Measurements from ENCODE around the gene USP1. TPM values are rescaled to one million over a fixed set of nuclear protein-coding genes. Genes with fewer than 3 reads are reported as not detected.

The USP1 gene
- total RNA-seq, 1 experiment from 2014 or later = 106 TPM

DNA sequence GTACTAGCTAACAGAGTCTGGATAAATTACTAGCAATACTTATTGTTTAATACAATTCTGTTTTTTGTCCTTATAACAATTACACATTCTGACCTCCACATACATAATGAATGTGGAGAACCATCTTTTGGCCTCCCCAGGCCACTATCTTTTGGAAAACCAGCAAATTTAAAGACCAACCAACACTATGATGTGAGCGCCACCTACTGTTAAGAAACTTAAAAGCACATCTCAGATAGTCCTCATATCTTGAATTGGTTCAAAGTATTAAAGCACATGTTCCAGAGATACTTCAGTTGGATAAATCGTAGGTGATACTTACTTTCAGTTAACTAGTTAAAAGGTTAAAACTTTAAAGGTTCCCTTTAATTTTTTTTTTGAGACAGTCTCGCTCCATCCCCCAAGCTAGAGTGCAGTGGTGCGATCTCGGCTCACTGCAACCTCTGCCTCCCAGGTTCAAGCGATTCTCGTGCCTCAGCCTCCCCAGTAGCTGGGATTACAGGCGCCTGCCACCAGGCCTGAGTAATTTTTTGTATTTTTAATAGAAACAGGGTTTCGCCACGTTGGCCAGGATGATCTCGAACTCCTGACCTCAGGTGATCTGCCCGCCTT, 29.3 kb upstream of the USP1 start:
- Histone ChIP-seq H3K27ac (no peak overlapping the region), H3K9me3 (replicated peaks) (no peaks in the 10 kb centered on the region), H3K27me3 (replicated peaks) (no peaks in the 10 kb centered on the region), H3K36me3 (no peaks in the 10 kb centered on the region), H3K4me3 (no peak overlapping the region), H3K4me1 (replicated peaks) (no peaks in the 10 kb centered on the region)
- DNase-seq (ENCODE audit: low read depth in 1 of 2, low spot score in 2 of 2) = peak in 1 of 2 experiments; percentile 54

DNA sequence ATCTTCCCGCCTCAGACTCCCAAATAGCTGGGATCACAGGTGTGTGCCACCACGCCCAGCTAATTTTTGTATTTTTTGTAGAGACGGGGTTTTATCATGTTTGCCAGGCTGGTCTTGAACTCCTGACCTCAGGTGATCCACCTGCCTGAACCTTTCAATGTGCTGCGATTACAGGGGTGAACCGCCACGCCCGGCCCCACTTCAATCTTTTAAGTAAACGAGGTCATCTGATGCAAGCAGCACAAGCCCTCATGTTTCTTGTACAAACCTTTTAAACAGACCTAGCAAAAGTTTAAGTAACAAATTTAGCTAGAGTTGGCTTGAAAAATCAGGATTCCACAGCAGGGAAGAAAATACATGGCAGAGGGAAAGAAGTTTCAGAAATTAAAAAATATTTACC, 21.2 kb upstream of the USP1 start:
- peaks cover 10% of the 10 kb centered on the region for H3K4me1 ChIP-seq (replicated peaks)
- no peaks in the 10 kb centered on the region for H3K36me3 ChIP-seq
- DNase-seq (ENCODE audit: low read depth in 1 of 2, low spot score in 2 of 2) = no peak
- H3K4me3 ChIP-seq = no peak overlapping the region
- H3K9me3 ChIP-seq (replicated peaks) = no peaks in the 10 kb centered on the region
- no peak overlapping the region for H3K27ac ChIP-seq
- H3K27me3 ChIP-seq (replicated peaks) = no peaks in the 10 kb centered on the region

DNA sequence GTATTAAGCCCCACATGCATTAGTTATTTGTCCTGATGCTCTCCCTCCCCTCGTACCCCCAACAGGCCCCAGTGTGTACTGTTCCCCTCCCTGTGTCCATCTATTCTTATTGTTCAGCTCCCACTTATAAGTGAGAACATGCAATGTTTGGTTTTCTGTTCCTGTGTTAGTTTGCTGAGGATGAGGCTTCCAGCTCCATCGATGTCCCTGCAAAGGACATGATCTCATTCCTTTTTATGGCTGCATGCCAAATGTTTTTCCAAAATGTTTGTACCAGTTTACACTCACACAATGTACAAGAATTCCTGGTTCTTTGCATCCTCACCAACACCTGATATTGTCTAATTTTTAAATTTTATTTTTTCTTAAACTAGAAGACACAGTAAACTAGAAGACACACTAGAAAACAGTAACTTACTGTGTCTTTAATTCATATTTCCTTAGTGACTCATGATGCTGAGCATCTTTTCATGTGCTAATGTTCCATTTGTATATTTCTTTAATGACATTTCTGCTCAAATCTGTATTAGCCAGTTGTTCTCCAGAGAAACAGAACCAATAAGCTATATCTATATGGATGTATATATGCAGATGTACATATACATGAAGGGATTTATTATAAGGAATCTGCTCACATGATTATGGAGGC, 19.4 kb upstream of the USP1 start:
- Histone ChIP-seq H3K4me3 (no peak overlapping the region), H3K9me3 (replicated peaks) (no peaks in the 10 kb centered on the region), H3K27me3 (replicated peaks) (no peaks in the 10 kb centered on the region), H3K27ac (no peak overlapping the region), H3K36me3 (no peaks in the 10 kb centered on the region), H3K4me1 (replicated peaks) (peaks cover 10% of the 10 kb centered on the region)
- DNase-seq (ENCODE audit: low read depth in 1 of 2, low spot score in 2 of 2) = peak in 1 of 2 experiments; percentile 21

DNA sequence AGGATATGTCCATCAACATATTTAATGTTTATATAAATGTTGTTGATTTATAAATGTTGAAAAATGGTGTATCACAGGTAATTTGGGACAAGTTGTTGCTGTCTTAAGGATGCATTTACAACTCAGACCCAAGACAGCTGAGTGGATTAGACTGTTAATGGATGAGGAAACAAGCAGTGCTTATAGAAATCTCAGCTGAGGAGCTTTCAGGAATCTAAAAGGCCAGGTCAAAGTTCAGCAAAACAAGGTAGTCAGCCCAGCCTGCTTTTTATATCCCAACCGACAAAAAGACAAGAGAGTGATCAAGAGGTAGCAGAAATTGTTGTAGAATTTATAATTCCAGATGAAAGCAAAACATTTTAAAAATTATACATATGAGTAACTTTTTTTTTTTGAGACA, 16.6 kb upstream of the USP1 start:
- H3K4me3 ChIP-seq = no peak overlapping the region
- no peak overlapping the region for H3K27ac ChIP-seq
- H3K36me3 ChIP-seq = no peaks in the 10 kb centered on the region
- no peak for DNase-seq (ENCODE audit: low read depth in 1 of 2, low spot score in 2 of 2)
- peaks cover 15% of the 10 kb centered on the region for H3K4me1 ChIP-seq (replicated peaks)
- H3K9me3 ChIP-seq (replicated peaks) = no peaks in the 10 kb centered on the region
- no peaks in the 10 kb centered on the region for H3K27me3 ChIP-seq (replicated peaks)

DNA sequence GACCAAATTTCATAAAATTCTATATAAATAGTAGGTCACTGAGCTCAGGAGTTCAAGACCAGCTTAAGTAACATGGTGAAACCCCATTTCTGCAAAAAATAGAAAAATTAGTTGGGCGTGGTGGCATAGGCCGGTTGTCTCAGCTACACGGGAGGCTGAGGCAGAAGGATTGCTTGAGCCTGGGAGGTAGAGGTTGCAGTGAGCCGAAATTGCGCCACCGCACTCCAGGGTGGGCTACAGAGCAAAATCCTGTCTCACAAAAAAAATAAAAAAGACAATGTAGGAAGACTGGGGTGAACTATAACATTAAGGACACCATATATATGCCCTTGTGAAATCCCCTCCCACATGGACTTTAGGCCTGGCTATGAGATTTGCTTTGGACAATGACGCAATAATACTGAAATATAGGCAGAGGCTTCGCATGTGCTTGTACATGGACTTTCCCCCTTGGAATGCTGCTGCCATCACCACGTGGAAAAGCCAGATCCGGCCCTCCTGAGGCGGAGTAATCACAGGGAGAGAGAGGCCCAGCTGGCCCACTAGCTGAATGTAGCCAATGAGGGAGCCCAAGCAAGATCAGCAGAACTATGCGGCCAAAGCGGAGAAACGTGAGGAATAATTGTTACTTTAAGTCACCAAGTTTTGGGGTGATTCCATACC, 13.1 kb upstream of the USP1 start:
- Histone ChIP-seq H3K36me3 (no peaks in the 10 kb centered on the region), H3K4me1 (replicated peaks) (peaks cover 5% of the 10 kb centered on the region), H3K27me3 (replicated peaks) (no peaks in the 10 kb centered on the region), H3K9me3 (replicated peaks) (no peaks in the 10 kb centered on the region), H3K27ac (no peak overlapping the region), H3K4me3 (no peak overlapping the region)
- DNase-seq (ENCODE audit: low read depth in 1 of 2, low spot score in 2 of 2) = no peak

DNA sequence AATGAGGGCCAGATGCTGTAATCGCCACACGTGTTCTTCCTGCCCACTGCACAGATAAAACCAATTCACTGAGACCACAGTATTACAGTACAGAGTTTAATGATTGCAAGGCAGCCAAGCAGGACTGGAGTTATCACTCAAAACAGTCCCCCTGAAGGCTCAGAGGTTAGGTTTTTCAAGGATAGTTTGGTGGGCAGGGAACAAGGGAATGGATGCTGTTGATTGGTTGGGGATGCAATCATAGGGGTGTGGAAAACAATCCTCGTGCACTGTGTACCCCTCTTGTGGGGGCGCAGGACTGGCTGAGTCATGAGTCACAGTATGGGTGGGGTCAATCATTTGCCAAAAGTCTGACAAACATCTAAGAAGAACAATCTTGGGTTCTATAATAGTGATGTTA, 12.4 kb upstream of the USP1 start:
- no peaks in the 10 kb centered on the region for H3K9me3 ChIP-seq (replicated peaks)
- H3K4me3 ChIP-seq = no peak overlapping the region
- H3K27me3 ChIP-seq (replicated peaks) = no peaks in the 10 kb centered on the region
- no peak overlapping the region for H3K27ac ChIP-seq
- H3K4me1 ChIP-seq (replicated peaks) = peaks cover 5% of the 10 kb centered on the region
- H3K36me3 ChIP-seq = no peaks in the 10 kb centered on the region
- no peak for DNase-seq (ENCODE audit: low read depth in 1 of 2, low spot score in 2 of 2)

DNA sequence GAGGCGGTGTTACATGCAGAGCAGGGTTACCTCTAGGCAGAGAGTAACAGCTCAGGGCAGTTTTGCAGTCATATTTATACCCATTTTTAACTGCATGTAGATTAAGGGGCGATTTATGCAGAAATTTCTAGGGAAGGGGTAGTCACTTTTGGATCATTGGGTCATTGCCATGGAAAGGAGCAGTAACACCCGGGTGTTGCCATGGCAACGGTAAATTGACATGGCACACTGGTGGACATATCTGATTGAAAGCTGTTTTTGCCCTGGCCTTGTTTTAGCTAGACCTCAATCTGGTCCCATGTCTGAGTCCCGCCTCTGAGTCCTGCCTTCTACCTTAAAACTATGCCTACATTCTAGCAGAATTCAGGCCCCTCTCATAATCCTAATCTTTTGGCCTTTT, 11.8 kb upstream of the USP1 start:
- Histone ChIP-seq H3K36me3 (no peaks in the 10 kb centered on the region), H3K4me3 (no peak overlapping the region), H3K9me3 (replicated peaks) (no peaks in the 10 kb centered on the region), H3K4me1 (replicated peaks) (peaks cover 5% of the 10 kb centered on the region), H3K27me3 (replicated peaks) (no peaks in the 10 kb centered on the region), H3K27ac (no peak overlapping the region)
- no peak for DNase-seq (ENCODE audit: low read depth in 1 of 2, low spot score in 2 of 2)

DNA sequence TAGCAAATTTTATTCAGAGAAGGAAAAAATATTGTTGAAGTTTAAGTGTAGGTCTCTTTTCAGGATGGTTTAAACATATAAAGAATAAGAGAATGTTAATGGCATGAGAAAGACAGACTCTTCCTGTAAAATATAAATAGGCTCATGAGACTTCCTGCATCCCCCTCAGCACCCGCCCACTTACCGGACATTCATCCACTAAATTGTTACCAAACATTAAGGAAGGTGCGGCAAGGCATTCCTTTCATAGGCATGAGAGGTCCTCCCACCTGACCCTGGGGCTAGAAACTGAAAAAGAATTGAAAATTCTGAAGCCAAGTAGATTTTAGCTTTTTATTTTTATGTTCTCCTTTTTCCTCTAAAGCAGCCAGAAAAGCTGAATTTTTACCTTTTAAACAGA, 10.6 kb upstream of the USP1 start:
- DNase-seq (ENCODE audit: low read depth in 1 of 2, low spot score in 2 of 2) = no peak
- Histone ChIP-seq H3K36me3 (no peaks in the 10 kb centered on the region), H3K9me3 (replicated peaks) (no peaks in the 10 kb centered on the region), H3K4me3 (no peak overlapping the region), H3K27me3 (replicated peaks) (no peaks in the 10 kb centered on the region), H3K27ac (no peak overlapping the region), H3K4me1 (replicated peaks) (peaks cover 5% of the 10 kb centered on the region)

DNA sequence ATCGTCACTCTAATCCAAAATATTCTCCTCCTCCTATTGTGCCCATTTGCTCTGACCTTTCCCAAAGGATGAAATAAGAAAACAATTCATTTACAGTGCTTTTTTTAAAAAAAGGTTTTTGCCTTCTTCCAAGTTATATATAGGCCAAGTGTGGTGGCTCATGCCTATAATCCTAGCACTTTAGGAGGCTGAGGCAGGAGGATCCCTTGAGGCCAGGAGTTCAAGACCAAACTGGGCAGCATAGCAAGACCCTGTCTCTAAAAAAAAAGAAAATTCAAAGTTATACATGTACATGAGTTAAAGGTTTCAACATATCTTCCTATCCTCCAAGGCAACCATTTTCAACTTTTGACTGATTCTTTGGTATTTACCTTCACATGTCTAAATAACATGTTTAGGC, 10.1 kb upstream of the USP1 start:
- Histone ChIP-seq H3K4me3 (no peak overlapping the region), H3K27ac (no peak overlapping the region), H3K9me3 (replicated peaks) (no peaks in the 10 kb centered on the region), H3K36me3 (no peaks in the 10 kb centered on the region), H3K27me3 (replicated peaks) (no peaks in the 10 kb centered on the region), H3K4me1 (replicated peaks) (peaks cover 5% of the 10 kb centered on the region)
- DNase-seq (ENCODE audit: low read depth in 1 of 2, low spot score in 2 of 2) = no peak

DNA sequence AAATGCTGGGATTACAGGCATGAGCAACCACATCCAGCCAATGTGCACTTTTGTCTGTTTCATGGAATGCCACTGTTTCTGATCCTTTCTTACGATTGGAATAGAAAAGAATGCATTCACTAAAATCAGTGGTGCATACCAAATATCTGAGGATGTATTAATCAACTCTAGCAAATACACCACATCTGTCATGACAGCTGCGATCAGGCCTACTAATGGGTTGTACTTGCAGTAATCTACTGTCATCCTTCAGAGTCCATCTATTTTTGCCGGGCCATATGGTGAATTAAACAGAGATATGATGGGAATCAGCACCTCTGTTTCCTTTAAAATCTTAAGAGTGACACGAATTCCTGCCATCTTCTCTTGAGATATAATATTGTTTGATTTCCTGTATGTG, 8.5 kb upstream of the USP1 start:
- Histone ChIP-seq H3K27me3 (replicated peaks) (no peaks in the 10 kb centered on the region), H3K4me1 (replicated peaks) (peaks cover 8% of the 10 kb centered on the region), H3K9me3 (replicated peaks) (no peaks in the 10 kb centered on the region), H3K4me3 (no peak overlapping the region), H3K27ac (no peak overlapping the region), H3K36me3 (no peaks in the 10 kb centered on the region)
- DNase-seq (ENCODE audit: low read depth in 1 of 2, low spot score in 2 of 2) = no peak

DNA sequence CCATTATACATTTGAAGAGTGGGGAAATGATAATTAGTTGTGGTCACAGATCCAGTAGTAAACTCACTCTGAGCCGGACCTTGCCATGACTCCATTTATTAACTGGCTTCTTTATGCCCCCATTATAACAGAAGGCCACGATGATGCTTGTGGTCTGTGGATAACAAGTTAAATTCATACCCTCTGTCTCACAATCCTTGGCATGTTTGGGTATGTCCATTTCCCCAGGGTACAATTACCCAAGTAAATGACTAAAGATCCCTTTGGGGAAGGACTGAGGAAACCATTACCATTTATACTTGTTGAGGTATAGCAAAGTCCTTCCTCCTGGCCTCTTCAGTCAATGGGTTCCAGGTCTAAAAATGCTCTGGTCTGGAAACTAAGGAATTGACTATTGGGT, 7.3 kb upstream of the USP1 start:
- Histone ChIP-seq H3K36me3 (no peaks in the 10 kb centered on the region), H3K27me3 (replicated peaks) (no peaks in the 10 kb centered on the region), H3K9me3 (replicated peaks) (no peaks in the 10 kb centered on the region), H3K4me3 (no peak overlapping the region), H3K27ac (no peak overlapping the region), H3K4me1 (replicated peaks) (peaks cover 18% of the 10 kb centered on the region)
- no peak for DNase-seq (ENCODE audit: low read depth in 1 of 2, low spot score in 2 of 2)

DNA sequence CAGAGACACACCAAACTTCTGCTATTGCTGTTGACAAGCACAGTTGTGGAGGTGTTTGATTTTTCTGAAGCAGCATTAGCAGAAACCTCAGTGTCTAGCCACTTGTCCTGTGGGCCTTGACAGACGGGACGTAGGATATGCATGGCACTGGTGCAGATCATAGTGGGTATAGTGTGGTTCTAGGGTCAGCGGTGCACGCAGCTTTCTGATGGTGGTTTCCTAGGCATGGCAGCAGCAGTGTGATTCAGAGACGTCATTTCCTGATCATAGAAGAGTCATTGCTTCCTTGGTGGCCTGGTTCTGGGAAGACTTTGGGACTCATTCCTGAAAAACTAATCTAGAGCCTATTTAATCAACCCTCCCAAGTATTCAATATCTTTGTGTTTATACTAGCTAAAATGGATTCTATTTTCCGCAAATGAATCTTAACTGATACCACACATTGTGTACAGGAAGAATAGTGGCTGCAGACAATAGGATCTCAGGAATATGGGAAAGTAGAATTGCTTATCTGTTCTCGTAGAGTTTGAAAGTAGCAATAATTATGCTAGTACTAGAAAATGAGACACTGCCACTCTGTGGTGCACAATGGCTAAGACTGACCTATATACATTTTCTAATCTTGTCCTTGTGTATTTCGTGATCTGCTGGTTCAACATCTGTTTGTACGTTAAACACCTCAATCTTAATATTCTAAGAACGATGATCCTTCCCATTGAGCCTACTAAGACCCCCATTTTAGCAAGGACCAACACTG, 2.8 kb upstream of the USP1 start:
- Histone ChIP-seq H3K4me1 (replicated peaks) (peaks cover 27% of the 10 kb centered on the region), H3K9me3 (replicated peaks) (no peaks in the 10 kb centered on the region), H3K36me3 (peaks cover 14% of the 10 kb centered on the region), H3K27me3 (replicated peaks) (no peaks in the 10 kb centered on the region), H3K4me3 (no peak overlapping the region), H3K27ac (peak overlapping the region; percentile 86)
- DNase-seq (ENCODE audit: low read depth in 1 of 2, low spot score in 2 of 2) = peak; percentile 70 to 78

DNA sequence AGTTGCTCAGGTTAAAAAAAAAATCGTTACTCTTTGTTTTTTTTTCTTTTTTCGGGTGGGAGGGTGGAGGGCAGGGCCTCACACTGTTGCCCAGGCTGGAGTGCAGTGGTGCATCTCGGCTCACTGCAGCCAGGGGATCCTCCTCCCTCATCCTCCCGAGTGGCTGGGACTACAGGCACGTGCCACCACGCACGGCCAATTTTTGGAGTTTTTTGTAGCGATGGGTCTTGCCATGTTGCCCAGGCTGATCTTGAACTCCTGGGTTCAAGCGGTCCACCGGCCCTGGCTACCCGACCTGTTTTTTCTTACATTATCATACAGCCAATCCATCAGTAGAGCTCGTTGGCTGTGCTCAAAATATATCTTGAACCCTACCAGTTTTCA, 2.2 kb upstream of the USP1 start:
- peak overlapping the region; percentile 86 for H3K27ac ChIP-seq
- peaks cover 27% of the 10 kb centered on the region for H3K4me1 ChIP-seq (replicated peaks)

More for the DNA sequence above, 2.2 kb upstream of the USP1 start:
- no peaks in the 10 kb centered on the region for H3K9me3 ChIP-seq (replicated peaks)
- no peaks in the 10 kb centered on the region for H3K27me3 ChIP-seq (replicated peaks)
- peaks cover 16% of the 10 kb centered on the region for H3K36me3 ChIP-seq
- no peak for DNase-seq (ENCODE audit: low read depth in 1 of 2, low spot score in 2 of 2)
- no peak overlapping the region for H3K4me3 ChIP-seq
